H9 (cell line): ENCODE measurements around the gene LRRC23. TPM values are rescaled to one million over a fixed set of nuclear protein-coding genes. Genes with fewer than 3 reads are reported as not detected.
"Not testable (repeated sequence)": the region's sequence is repeated elsewhere in the genome, so short reads cannot be mapped to it uniquely, and the experiment has no call there.

ENCODE experiments used
- DNase-seq: peaks from one replicate; pipeline ENCODE4 v3.0.0-alpha.2; 2017
- H2AFZ ChIP-seq: one replicate; pipeline ENCODE4 v1.6.1; 2013; ENCODE audit warnings: mild to moderate bottlenecking, low read length, control low read depth, moderate library complexity
- H2AK5ac ChIP-seq: 2 replicates; pipeline ENCODE4 v1.6.1; 2013; ENCODE audit warnings: low read length, control low read depth, mixed read lengths; ENCODE audit not compliant: insufficient read length
- H2BK120ac ChIP-seq: one replicate; pipeline ENCODE4 v1.6.1; 2013; ENCODE audit warnings: low read depth, mild to moderate bottlenecking, low read length, control low read depth, inconsistent platforms; ENCODE audit not compliant: poor library complexity, severe bottlenecking
- H2BK12ac ChIP-seq: 2 replicates; pipeline ENCODE4 v1.6.1; 2013; ENCODE audit warnings: low read length, control low read depth, mixed read lengths, low read depth; ENCODE audit not compliant: insufficient read length
- H2BK15ac ChIP-seq: 2 replicates; pipeline ENCODE4 v1.6.1; 2013; ENCODE audit warnings: low read depth, low read length, control low read depth
- H2BK20ac ChIP-seq: one replicate; pipeline ENCODE4 v1.6.1; 2013; ENCODE audit warnings: low read depth, mild to moderate bottlenecking, low read length, control low read depth, inconsistent platforms; ENCODE audit not compliant: poor library complexity, severe bottlenecking
- H2BK5ac ChIP-seq: 2 replicates; pipeline ENCODE4 v1.6.1; 2013; ENCODE audit warnings: low read length, control low read depth, mixed read lengths; ENCODE audit not compliant: insufficient read length
- H3K14ac ChIP-seq: 2 replicates; pipeline ENCODE4 v1.6.1; 2013; ENCODE audit warnings: low read length, control low read depth; ENCODE audit not compliant: insufficient read depth
- H3K18ac ChIP-seq: 2 replicates; pipeline ENCODE4 v1.6.1; 2013; ENCODE audit warnings: low read depth, mild to moderate bottlenecking, mixed read lengths, low read length, control low read depth; ENCODE audit not compliant: insufficient read length
- H3K23ac ChIP-seq: 2 replicates; pipeline ENCODE4 v1.6.1; 2013; ENCODE audit warnings: low read length, control low read depth, mixed read lengths, low read depth; ENCODE audit not compliant: insufficient read length
- H3K23me2 ChIP-seq: 2 replicates; pipeline ENCODE4 v1.6.1; 2013; ENCODE audit warnings: low read depth, mild to moderate bottlenecking, mixed read lengths, low read length, control low read depth; ENCODE audit not compliant: insufficient read length, poor library complexity, severe bottlenecking
- H3K27ac ChIP-seq: 2 replicates; pipeline ENCODE4 v1.5.1; 2013; ENCODE audit warnings: low read length, control low read depth, mixed read lengths, low read depth; ENCODE audit not compliant: insufficient read length
- H3K27me3 ChIP-seq: 2 replicates; pipeline ENCODE4 v1.6.1; 2013; ENCODE audit warnings: low read length, control low read depth, inconsistent platforms; ENCODE audit not compliant: insufficient read depth
- H3K4ac ChIP-seq: 2 replicates; pipeline ENCODE4 v1.6.1; 2013; ENCODE audit warnings: low read depth, mild to moderate bottlenecking, control low read depth, inconsistent platforms, low read length, moderate library complexity
- H3K4me1 ChIP-seq: 2 replicates; pipeline ENCODE4 v1.6.1; 2013; ENCODE audit warnings: low read length, control low read depth, inconsistent platforms; ENCODE audit not compliant: insufficient read depth
- H3K4me2 ChIP-seq: 2 replicates; pipeline ENCODE4 v1.6.1; 2013; ENCODE audit warnings: low read length, control low read depth, mixed read lengths; ENCODE audit not compliant: insufficient read length, insufficient read depth
- H3K56ac ChIP-seq: 2 replicates; pipeline ENCODE4 v1.6.1; 2013; ENCODE audit warnings: low read depth, mild to moderate bottlenecking, mixed read lengths, low read length, control low read depth; ENCODE audit not compliant: insufficient read length
- H3K79me1 ChIP-seq: 2 replicates; pipeline ENCODE4 v1.6.1; 2013; ENCODE audit warnings: low read depth, mild to moderate bottlenecking, moderate library complexity, low read length, control low read depth, inconsistent platforms; ENCODE audit not compliant: insufficient read depth, poor library complexity, severe bottlenecking
- H3K79me2 ChIP-seq: 2 replicates; pipeline ENCODE4 v1.6.1; 2013; ENCODE audit warnings: low read length, control low read depth, inconsistent platforms; ENCODE audit not compliant: insufficient read depth
- H3K9ac ChIP-seq: 2 replicates; pipeline ENCODE4 v1.6.1; 2013; ENCODE audit warnings: low read length, control low read depth, mixed read lengths; ENCODE audit not compliant: insufficient read length; ENCODE audit errors: extremely low read depth
- H3K9me3 ChIP-seq: one replicate; pipeline ENCODE4 v1.6.1; 2013; ENCODE audit warnings: low read depth, low read length, inconsistent platforms; ENCODE audit not compliant: control insufficient read depth
- H3T11ph ChIP-seq: one replicate; pipeline ENCODE4 v1.6.1; 2013; ENCODE audit warnings: mild to moderate bottlenecking, low read length, control low read depth, inconsistent platforms
- H4K20me1 ChIP-seq: one replicate; pipeline ENCODE4 v1.6.1; 2013; ENCODE audit not compliant: control insufficient read depth, insufficient read length, insufficient read depth
- H4K5ac ChIP-seq: 2 replicates; pipeline ENCODE4 v1.6.1; 2013; ENCODE audit warnings: low read depth, mild to moderate bottlenecking, mixed read lengths, low read length, control low read depth; ENCODE audit not compliant: insufficient read length
- H4K8ac ChIP-seq: replicated peaks from 2 replicates; pipeline ENCODE4 v1.6.1; 2013; ENCODE audit warnings: low read length, control low read depth, mixed read lengths, low read depth; ENCODE audit not compliant: insufficient read length
- H4K91ac ChIP-seq: 2 replicates; pipeline ENCODE4 v1.6.1; 2013; ENCODE audit warnings: low read depth, mild to moderate bottlenecking, moderate library complexity, mixed read lengths, low read length, control low read depth; ENCODE audit not compliant: insufficient read length
- H3K27ac Mint-ChIP-seq, 3 experiments: 2 replicates in 2 of 3; 3 replicates in 1 of 3; pipeline ENCODE4 v1.8.0; 2020 to 2021; ENCODE audit warnings: mixed read lengths in 3 of 3, mild to moderate bottlenecking in 1 of 3, moderate library complexity in 1 of 3
- H3K27me3 Mint-ChIP-seq: 2 replicates; pipeline ENCODE4 v1.8.0; 2021; ENCODE audit warnings: low read depth, mild to moderate bottlenecking, moderate library complexity, mixed read lengths
- H3K36me3 Mint-ChIP-seq, 3 experiments: 2 replicates in 2 of 3; 3 replicates in 1 of 3; pipeline ENCODE4 v1.8.0; 2020 to 2021; ENCODE audit warnings: low read depth in 3 of 3, mixed read lengths in 3 of 3; ENCODE audit not compliant: insufficient read depth in 1 of 3
- H3K4me1 Mint-ChIP-seq, 2 experiments: 2 replicates each; pipeline ENCODE4 v1.8.0; 2020; ENCODE audit warnings: mixed read lengths in 2 of 2
- H3K4me3 Mint-ChIP-seq, 2 experiments: 2 replicates in 1 of 2; 3 replicates in 1 of 2; pipeline ENCODE4 v1.8.0; 2020 to 2021; ENCODE audit warnings: mild to moderate bottlenecking in 2 of 2, mixed read lengths in 2 of 2, moderate library complexity in 1 of 2
- H3K9me3 Mint-ChIP-seq, 2 experiments: 2 replicates in 1 of 2; 3 replicates in 1 of 2; pipeline ENCODE4 v1.8.0; 2020; ENCODE audit warnings: mild to moderate bottlenecking in 2 of 2, mixed read lengths in 2 of 2, moderate library complexity in 1 of 2
- WGBS: extraction: QIAGEN DNeasy Blood & Tissue Kit; methylation state at CpG from one replicate; pipeline ENCODE4 v1.1.7; 2013; ENCODE audit warnings: missing lambda C conversion rate, low lambda C conversion rate, mixed read lengths; ENCODE audit not compliant: insufficient read length; ENCODE audit errors: extremely low coverage; 5-methylcytosine and 5-hydroxymethylcytosine counted together
- total RNA-seq: library from RNA; stranded (reverse); gene quantifications from 2 replicates; pipeline ENCODE4 v1.2.1, GENCODE V29; 2021

Gene LRRC23
- total RNA-seq, 1 experiment from 2014 or later, result 2.1 TPM

DNA sequence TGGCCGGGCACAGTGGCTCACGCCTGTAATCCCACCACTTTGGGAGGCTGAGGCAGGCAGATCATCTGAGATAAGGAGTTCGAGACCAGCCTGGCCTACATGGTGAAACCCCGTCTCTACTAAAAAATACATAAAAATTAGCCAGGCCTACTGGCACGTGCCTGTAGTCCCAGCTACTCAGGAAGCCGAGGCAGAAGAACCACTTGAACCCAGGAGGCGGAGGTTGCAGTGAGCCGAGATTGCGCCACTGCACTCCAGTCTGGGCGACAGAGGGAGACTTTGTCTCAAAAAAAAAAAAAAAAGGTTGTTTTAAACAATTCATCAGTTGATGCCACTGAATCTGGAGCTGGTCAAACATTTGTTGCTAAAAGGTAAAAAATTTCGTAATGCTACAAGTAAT, 24.8 kb upstream of the LRRC23 start:
- not testable (repeated sequence) for H3K27me3 ChIP-seq, DNase-seq, H2AK5ac ChIP-seq, H3K4me1 ChIP-seq, H3K27ac ChIP-seq, H3K4me2 ChIP-seq, H2BK5ac ChIP-seq, H4K20me1 ChIP-seq, H2BK12ac ChIP-seq, H4K91ac ChIP-seq, H3K9ac ChIP-seq, H3K79me2 ChIP-seq, H2BK20ac ChIP-seq, H4K8ac ChIP-seq, H3K18ac ChIP-seq, H3K79me1 ChIP-seq, H3K4ac ChIP-seq, H3K23ac ChIP-seq, H3T11ph ChIP-seq, H3K9me3 ChIP-seq, H3K14ac ChIP-seq, H3K4me3 Mint-ChIP-seq, H3K56ac ChIP-seq, H4K5ac ChIP-seq, H3K27me3 Mint-ChIP-seq, H2AFZ ChIP-seq, H3K23me2 ChIP-seq, H3K9me3 Mint-ChIP-seq, H2BK120ac ChIP-seq, H3K4me1 Mint-ChIP-seq
- H3K27ac Mint-ChIP-seq, result peak overlapping the region in 2 of 3 experiments; percentile 36 to 39; a peak in 1 of 7 replicates
- no CpG with 5 or more reads among the region's 11 CpGs for WGBS
- peaks cover 2 to 45% (median 30%) of the 10 kb centered on the region in 3 experiments; a peak in 4 of 7 replicates for H3K36me3 Mint-ChIP-seq
- H2BK15ac ChIP-seq, result peak overlapping the region; percentile 9; the same call in 1 of the 2 replicates
